H1 (cell line): ENCODE results near the gene ASCC3. TPM values are rescaled to one million over a fixed set of nuclear protein-coding genes. Genes with fewer than 3 reads are reported as not detected.

Experiments
- CTCF ChIA-PET: fragments of 300-600 bp; sonication (Branson Sonifier 250); formaldehyde crosslinking; loops from one replicate; lab custom pipeline; 2021; ENCODE audit not compliant: partially characterized antibody; lab: Charles Lee
- POLR2A ChIA-PET: fragments of 300-600 bp; sonication (Branson Sonifier 250); formaldehyde crosslinking; loops from one replicate; lab custom pipeline; 2021; ENCODE audit warnings: inconsistent platforms; ENCODE audit not compliant: partially characterized antibody; lab: Charles Lee
- DNase-seq, 2 experiments: peaks; one replicate each; pipeline versions ENCODE4 v3.0.0 to v3.0.0-alpha.2; 2010 to 2022; ENCODE audit warnings: low spot score in 2 of 2, low read depth in 1 of 2, mixed read lengths in 1 of 2
- FAIRE-seq: peaks from 2 replicates; lab custom pipeline; 2011; peaks lifted over from hg19 to GRCh38; lab: Jason Lieb, UNC
- H2AFZ ChIP-seq: 2 replicates; pipeline ENCODE4 v1.8.1; 2012; ENCODE audit warnings: low read length, inconsistent platforms
- H2AK5ac ChIP-seq: 2 replicates; pipeline ENCODE4 v1.6.1; 2013; ENCODE audit warnings: low read depth, low read length
- H2BK120ac ChIP-seq: replicated peaks from 2 replicates; pipeline ENCODE3; 2013; ENCODE audit warnings: low read depth, low read length, inconsistent platforms
- H2BK12ac ChIP-seq: 2 replicates; pipeline ENCODE4 v1.6.1; 2013; ENCODE audit warnings: low read depth, low read length
- H2BK15ac ChIP-seq: 2 replicates; pipeline ENCODE4 v1.6.1; 2013; ENCODE audit warnings: low read length
- H2BK20ac ChIP-seq: 2 replicates; pipeline ENCODE4 v1.6.1; 2013; ENCODE audit warnings: low read length
- H2BK5ac ChIP-seq: 2 replicates; pipeline ENCODE4 v1.6.1; 2013; ENCODE audit warnings: low read depth, low read length
- H3K14ac ChIP-seq: 2 replicates; pipeline ENCODE4 v1.6.1; 2013; ENCODE audit warnings: inconsistent platforms; ENCODE audit not compliant: insufficient read length
- H3K18ac ChIP-seq: 2 replicates; pipeline ENCODE4 v1.6.1; 2013; ENCODE audit warnings: low read length; ENCODE audit errors: extremely low read depth
- H3K23ac ChIP-seq: 2 replicates; pipeline ENCODE4 v1.6.1; 2013; ENCODE audit warnings: inconsistent platforms; ENCODE audit not compliant: insufficient read length
- H3K23me2 ChIP-seq: 2 replicates; pipeline ENCODE4 v1.6.1; 2013; ENCODE audit warnings: low read depth, low read length
- H3K27ac ChIP-seq: 2 replicates; pipeline ENCODE4 v1.6.1; 2011; ENCODE audit warnings: low read depth, low read length, inconsistent platforms
- H3K27me3 ChIP-seq, 4 experiments: replicated peaks in 1 of 4; 1 replicate in 1 of 4; 2 replicates in 3 of 4; pipeline versions ENCODE4 v1.6.1 to v1.8.1; 2011 to 2013; ENCODE audit warnings: low read length in 3 of 4, mild to moderate bottlenecking in 3 of 4, inconsistent platforms in 2 of 4, mixed read lengths in 2 of 4, moderate library complexity in 1 of 4; ENCODE audit not compliant: control insufficient read depth in 3 of 4, insufficient read depth in 3 of 4; ENCODE audit errors: extremely low read depth in 1 of 4
- H3K36me3 ChIP-seq, 4 experiments: 2 replicates each; pipeline versions ENCODE4 v1.6.1 to v1.8.1; 2011 to 2013; ENCODE audit warnings: mild to moderate bottlenecking in 4 of 4, low read length in 3 of 4, moderate library complexity in 2 of 4, control low read depth in 1 of 4, inconsistent platforms in 1 of 4; ENCODE audit not compliant: insufficient read depth in 4 of 4, control insufficient read depth in 2 of 4
- H3K4ac ChIP-seq: replicated peaks from 2 replicates; pipeline ENCODE3; 2013; ENCODE audit warnings: low read length, low read depth, mixed read lengths, inconsistent platforms; ENCODE audit not compliant: insufficient read length
- H3K4me1 ChIP-seq, 4 experiments: replicated peaks in 1 of 4; 1 replicate in 1 of 4; 2 replicates in 3 of 4; pipeline versions ENCODE4 v1.6.1 to v1.8.1; 2011 to 2013; ENCODE audit warnings: low read length in 3 of 4, inconsistent platforms in 2 of 4, mixed read lengths in 1 of 4; ENCODE audit not compliant: insufficient read depth in 4 of 4, control insufficient read depth in 3 of 4
- H3K4me2 ChIP-seq, 2 experiments: 2 replicates each; pipeline versions ENCODE4 v1.6.1 to v1.8.1; 2011 to 2013; ENCODE audit warnings: low read depth in 2 of 2, low read length in 2 of 2, control low read depth in 1 of 2, inconsistent platforms in 1 of 2, mild to moderate bottlenecking in 1 of 2; ENCODE audit not compliant: insufficient read depth in 1 of 2
- H3K4me3 ChIP-seq, 4 experiments: fragments of 200-600, 300-600 bp in 1 of 4; sonication (generic), shearing (Covaris generic), sonication (Bioruptor Twin) in 1 of 4; 2 replicates each; pipeline versions ENCODE4 v1.5.1 to v1.8.1; 2011 to 2016; ENCODE audit warnings: low read length in 4 of 4, low read depth in 3 of 4, control low read depth in 2 of 4, inconsistent platforms in 2 of 4, mild to moderate bottlenecking in 2 of 4, mixed read lengths in 1 of 4, moderate library complexity in 1 of 4; ENCODE audit not compliant: insufficient read depth in 2 of 4; ENCODE audit errors: extremely low read depth in 1 of 4
- H3K56ac ChIP-seq: replicated peaks from 2 replicates; pipeline ENCODE3; 2013; ENCODE audit warnings: low read depth, mild to moderate bottlenecking, mixed read lengths, low read length, inconsistent platforms; ENCODE audit not compliant: insufficient read length
- H3K79me1 ChIP-seq: 2 replicates; pipeline ENCODE4 v1.6.1; 2013; ENCODE audit warnings: low read depth, low read length, control low read depth
- H3K79me2 ChIP-seq, 2 experiments: 2 replicates each; pipeline versions ENCODE4 v1.6.1 to v1.8.1; 2012 to 2013; ENCODE audit warnings: low read length in 2 of 2, mild to moderate bottlenecking in 2 of 2, inconsistent platforms in 1 of 2; ENCODE audit not compliant: insufficient read depth in 2 of 2, control insufficient read depth in 1 of 2
- H3K9ac ChIP-seq, 4 experiments: replicated peaks in 1 of 4; 1 replicate in 1 of 4; 2 replicates in 3 of 4; pipeline versions ENCODE4 v1.6.1 to v1.8.1; 2011 to 2013; ENCODE audit warnings: low read depth in 3 of 4, low read length in 3 of 4, control low read depth in 2 of 4, mild to moderate bottlenecking in 2 of 4, moderate library complexity in 2 of 4, inconsistent platforms in 1 of 4; ENCODE audit errors: extremely low read depth in 1 of 4
- H3K9me3 ChIP-seq, 2 experiments: 2 replicates each; pipeline versions ENCODE4 v1.6.1 to v1.8.1; 2012 to 2013; ENCODE audit warnings: mild to moderate bottlenecking in 2 of 2, moderate library complexity in 2 of 2, control low read depth in 1 of 2, inconsistent platforms in 1 of 2, low read depth in 1 of 2, low read length in 1 of 2, mixed read lengths in 1 of 2; ENCODE audit not compliant: insufficient read depth in 2 of 2
- H4K20me1 ChIP-seq, 2 experiments: replicated peaks in 1 of 2; 2 replicates each; pipeline versions ENCODE3 to v1.8.1; 2011 to 2013; ENCODE audit warnings: inconsistent platforms in 2 of 2, low read length in 2 of 2, mild to moderate bottlenecking in 1 of 2; ENCODE audit not compliant: insufficient read depth in 2 of 2, control insufficient read depth in 1 of 2
- H4K5ac ChIP-seq: 2 replicates; pipeline ENCODE4 v1.6.1; 2013; ENCODE audit warnings: low read length, low read depth, mixed read lengths, inconsistent platforms; ENCODE audit not compliant: insufficient read length
- H4K8ac ChIP-seq: 2 replicates; pipeline ENCODE4 v1.8.0; 2013; ENCODE audit warnings: mild to moderate bottlenecking, moderate library complexity, low read length, inconsistent platforms; ENCODE audit not compliant: insufficient read depth; ENCODE audit errors: extremely low read depth
- H4K91ac ChIP-seq: replicated peaks from 2 replicates; pipeline ENCODE3; 2013; ENCODE audit warnings: low read length, mixed read lengths, inconsistent platforms; ENCODE audit not compliant: insufficient read length
- EP300 ChIP-seq, 2 experiments: IDR thresholded peaks; 1 replicate in 1 of 2; 2 replicates in 1 of 2; pipeline ENCODE4 v1.6.1; 2011 to 2012; ENCODE audit warnings: low read depth in 2 of 2, low read length in 2 of 2, mild to moderate bottlenecking in 2 of 2, borderline replicate concordance in 1 of 2, inconsistent platforms in 1 of 2, moderate library complexity in 1 of 2
- JUN ChIP-seq: IDR thresholded peaks from 2 replicates; pipeline ENCODE4 v1.6.1; 2011; ENCODE audit warnings: low read depth, mild to moderate bottlenecking, improper control_type of control experiment, low read length
- WGBS, 2 experiments: shearing (Covaris generic) in 1 of 2; methylation state at CpG; one replicate each; pipeline versions ENCODE4 v1.1.6 to v1.1.7; 2013 to 2015; ENCODE audit warnings: low lambda C conversion rate in 2 of 2, mixed read lengths in 2 of 2, inconsistent platforms in 1 of 2, low coverage in 1 of 2, missing lambda C conversion rate in 1 of 2; ENCODE audit not compliant: insufficient replicate concordance in 2 of 2, insufficient coverage in 1 of 2, insufficient read length in 1 of 2; ENCODE audit errors: extremely low coverage in 1 of 2, missing lambda C conversion rate in 1 of 2; 5-methylcytosine and 5-hydroxymethylcytosine counted together
- polyA plus RNA-seq, 7 experiments: library from polyadenylated mRNA; depleted of rRNA in 3 of 7; stranded (reverse) in 5 of 7; unstranded in 2 of 7; fragments of >200 nt in 5 of 7; fragments of 200-250 nt in 2 of 7; gene quantifications; 1 replicate in 5 of 7; 2 replicates in 1 of 7; 4 replicates in 1 of 7; pipeline versions ENCODE4 v1.2.1 to v1.2.3, GENCODE V29; 2011 to 2013; ENCODE audit warnings: missing spikeins in 2 of 7, mixed read lengths in 2 of 7
- total RNA-seq: library from RNA; stranded (reverse); fragmentation: NEBNext Ultra II Directional; extraction: Animal tissue kit (Norgen Biotek cat#: 25700); gene quantifications from 2 replicates; pipeline ENCODE4 v1.2.1, GENCODE V29; 2021

Gene ASCC3
- total and polyA plus RNA-seq, 2 of the 8 experiments (the other 6 are each of a cell fraction or from before 2014, with no cell fraction given) = 37.5 to 77.8 TPM

DNA sequence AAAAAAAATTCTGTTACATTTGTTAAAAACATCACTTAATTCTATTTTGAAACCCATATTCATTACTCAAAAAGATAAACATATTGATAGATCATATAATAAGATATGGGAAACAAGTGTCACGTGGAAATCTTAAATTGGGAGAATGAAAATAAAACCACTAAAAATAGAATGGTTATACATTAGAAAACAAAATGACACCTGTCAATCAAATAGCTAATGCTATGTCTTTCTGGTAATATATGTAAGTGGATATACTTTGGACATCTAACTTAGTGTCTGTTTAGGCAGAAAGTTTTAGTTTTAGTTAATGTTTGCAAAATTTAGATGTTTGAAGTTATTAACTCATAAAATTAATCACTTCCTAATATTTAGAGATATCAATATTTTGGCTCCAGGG is 321.3 kb downstream of the ASCC3 start:
- DNase-seq = no peak
- no peak overlapping the region for H3K4ac ChIP-seq
- no peaks in the 10 kb centered on the region for H3K9me3 ChIP-seq
- CTCF ChIA-PET = interaction anchor here (0.6 to 2.5 kb wide), 4 partner anchors 13 to 781 kb away, joined by 3 to 8 read pairs (median 3); no protein-coding TSS in a partner anchor
- no peak overlapping the region for H2BK20ac ChIP-seq
- no peaks in the 10 kb centered on the region for H3K27me3 ChIP-seq
- 84% methylated on average over 1 of the region's 1 CpG; no CpG with 5 or more reads in 1 of the 2 experiments for WGBS, 2 experiments
- H4K91ac ChIP-seq = no peak overlapping the region
- no peak overlapping the region for H3K23ac ChIP-seq
- H3K18ac ChIP-seq = no peak overlapping the region
- H3K36me3 ChIP-seq = no peaks in the 10 kb centered on the region
- H4K5ac ChIP-seq = no peak overlapping the region
- no peaks in the 10 kb centered on the region for H3K79me1 ChIP-seq
- no peak overlapping the region for H3K4me2 ChIP-seq
- H3K79me2 ChIP-seq = no peaks in the 10 kb centered on the region
- no peak overlapping the region for H3K9ac ChIP-seq
- H3K56ac ChIP-seq = no peak overlapping the region
- POLR2A ChIA-PET = interaction anchor here (1.0 kb wide), 1 partner anchor 70 kb away, joined by 3 read pairs; no protein-coding TSS in a partner anchor
- no peak overlapping the region for H4K8ac ChIP-seq
- H4K20me1 ChIP-seq = no peaks in the 10 kb centered on the region
- H3K4me3 ChIP-seq = no peak overlapping the region
- no peak for FAIRE-seq
- no peak overlapping the region for H3K27ac ChIP-seq
- H3K4me1 ChIP-seq = no peaks in the 10 kb centered on the region
- H3K23me2 ChIP-seq = no peaks in the 10 kb centered on the region
- H2BK120ac ChIP-seq = no peak overlapping the region
- H2AFZ ChIP-seq = no peak overlapping the region
- H2BK12ac ChIP-seq = no peak overlapping the region
- H3K14ac ChIP-seq = no peak overlapping the region
- no peak overlapping the region for H2BK5ac ChIP-seq
- H2AK5ac ChIP-seq = no peak overlapping the region
- no peak overlapping the region for H2BK15ac ChIP-seq
- TF ChIP-seq EP300 (IDR thresholded peaks at IDR 0.05; ENCODE audit: borderline replicate concordance in 1 of 2, low read depth in 2 of 2, low read length in 2 of 2) (no peak), JUN (no peak)
